K562 (cell line): ENCODE measurements around the gene MXD3. TPM values are rescaled to one million over a fixed set of nuclear protein-coding genes. Genes with fewer than 3 reads are reported as not detected.

ENCODE experiments used
- CREBBP ChIP-seq: IDR thresholded peaks from one replicate; pipeline ENCODE4 v1.6.1; 2012; ENCODE audit warnings: low read depth, mild to moderate bottlenecking, control low read depth, inconsistent platforms, low read length
- ESRRA ChIP-seq: fragments of 450-650 bp; IDR thresholded peaks from 2 replicates; pipeline ENCODE4 v1.6.1; 2014; ENCODE audit warnings: low read depth, mild to moderate bottlenecking, moderate library complexity, borderline replicate concordance
- HNRNPLL ChIP-seq: fragments of 200-400 bp; formaldehyde crosslinking; IDR thresholded peaks from 2 replicates; pipeline ENCODE4 v1.6.1; 2017; ENCODE audit warnings: low read length, low read depth, mild to moderate bottlenecking; ENCODE audit not compliant: poor library complexity, severe bottlenecking
- MTA2 ChIP-seq: fragments of 450-650 bp; IDR thresholded peaks from 2 replicates; pipeline ENCODE4 v1.6.1; 2016; ENCODE audit warnings: low read depth
- MTA3 ChIP-seq: fragments of 450-650 bp; formaldehyde crosslinking; IDR thresholded peaks from 2 replicates; pipeline ENCODE4 v1.6.1; 2017; ENCODE audit warnings: mild to moderate bottlenecking, borderline replicate concordance
- NCOR1 ChIP-seq: fragments of 450-650 bp; IDR thresholded peaks from 2 replicates; pipeline ENCODE4 v1.6.1; 2016; ENCODE audit warnings: mild to moderate bottlenecking, moderate library complexity
- NR2F6 ChIP-seq: fragments of 450-650 bp; formaldehyde crosslinking; IDR thresholded peaks from 2 replicates; pipeline ENCODE4 v1.4.0; 2020; ENCODE audit warnings: mild to moderate bottlenecking
- PCBP1 ChIP-seq: fragments of 200-400 bp; formaldehyde crosslinking; IDR thresholded peaks from 2 replicates; pipeline ENCODE4 v1.6.1; 2018; ENCODE audit warnings: mild to moderate bottlenecking, low read depth, low read length; ENCODE audit not compliant: poor library complexity, severe bottlenecking
- PHTF2 ChIP-seq: fragments of 250-450 bp; sonication (Bioruptor Pico); IDR thresholded peaks from 2 replicates; pipeline ENCODE4 v1.5.0; 2021; ENCODE audit warnings: mild to moderate bottlenecking
- PML ChIP-seq: IDR thresholded peaks from 2 replicates; pipeline ENCODE4 v1.6.1; 2012; ENCODE audit warnings: low read length, inconsistent platforms
- PTRF ChIP-seq: fragments of 450-650 bp; IDR thresholded peaks from 2 replicates; pipeline ENCODE4 v1.6.1; 2016; ENCODE audit warnings: mild to moderate bottlenecking, missing genetic modification characterization, missing compliant biosample characterization
- PURB ChIP-seq: sonication (generic); formaldehyde crosslinking; IDR thresholded peaks from 2 replicates; pipeline ENCODE4 v1.9.0; 2021; ENCODE audit warnings: low read depth, mild to moderate bottlenecking, missing genetic modification reagents
- SMAD2 ChIP-seq: fragments of 150-350 bp; IDR thresholded peaks from 2 replicates; pipeline ENCODE4 v1.6.1; 2014; ENCODE audit warnings: low read depth, mild to moderate bottlenecking, low read length
- SOX6 ChIP-seq: fragments of 450-650 bp; IDR thresholded peaks from 2 replicates; pipeline ENCODE4 v1.6.1; 2014; ENCODE audit warnings: mild to moderate bottlenecking
- TRIM24 ChIP-seq, 2 experiments: fragments of 450-650 bp; IDR thresholded peaks; 2 replicates each; pipeline ENCODE4 v1.6.1; 2016
- ZC3H4 ChIP-seq: sonication (generic); formaldehyde crosslinking; IDR thresholded peaks from 2 replicates; pipeline ENCODE4 v1.9.0; 2021; ENCODE audit warnings: missing genetic modification reagents, borderline replicate concordance
- ZC3H8 ChIP-seq: fragments of 450-650 bp; IDR thresholded peaks from 2 replicates; pipeline ENCODE4 v1.6.1; 2017
- ZNF121 ChIP-seq: sonication (generic); formaldehyde crosslinking; conservative IDR thresholded peaks from 2 replicates; pipeline ENCODE4 v1.8.0; 2022; ENCODE audit warnings: missing genetic modification reagents
- ZNF217 ChIP-seq: sonication (generic); formaldehyde crosslinking; IDR thresholded peaks from 2 replicates; pipeline ENCODE4 v1.8.0; 2022; ENCODE audit warnings: mild to moderate bottlenecking, missing genetic modification reagents
- ZNF263 ChIP-seq: sonication (generic); formaldehyde crosslinking; IDR thresholded peaks from 2 replicates; pipeline ENCODE4 v1.8.0; 2022; ENCODE audit warnings: mild to moderate bottlenecking, missing genetic modification reagents, borderline replicate concordance
- ZNF431 ChIP-seq: sonication (generic); formaldehyde crosslinking; IDR thresholded peaks from 2 replicates; pipeline ENCODE4 v1.8.0; 2022; ENCODE audit warnings: mild to moderate bottlenecking, missing genetic modification reagents
- ZNF76 ChIP-seq: fragments of 250-450 bp; sonication (Bioruptor Pico); IDR thresholded peaks from 2 replicates; pipeline ENCODE4 v1.4.0; 2020; ENCODE audit warnings: mild to moderate bottlenecking, moderate library complexity, borderline replicate concordance
- polyA plus RNA-seq, 8 experiments: library from polyadenylated mRNA; depleted of rRNA in 4 of 8; stranded (reverse) in 5 of 8; unstranded in 3 of 8; fragments of >200 nt; fragmentation: Nextera tagmentation in 2 of 8; fragmentation: Illumina TruSeq in 1 of 8; extraction: Ambion mirVana in 2 of 8; extraction: Trizol in 1 of 8; gene quantifications; 2 replicates each; pipeline versions ENCODE4 v1.2.1 to v1.2.3, GENCODE V29; 2011 to 2014; ENCODE audit warnings: inconsistent platforms in 1 of 8, missing spikeins in 1 of 8
- total RNA-seq, 7 experiments: library from RNA; depleted of rRNA in 6 of 7; stranded (reverse); fragments of >200 nt in 6 of 7; fragmentation: Illumina TruSeq in 2 of 7; extraction: Trizol in 2 of 7; gene quantifications; 2 replicates each; pipeline versions ENCODE4 v1.2.1 to v1.2.3, GENCODE V29; 2011 to 2021; ENCODE audit warnings: low replicate concordance in 1 of 7
- TF ChIP-seq, protein P1 (sequence below): fragments of 250-450 bp; sonication (Bioruptor Pico); IDR thresholded peaks from 2 replicates; pipeline ENCODE4 v1.4.0; 2020
- TF ChIP-seq, protein P2 (sequence below): sonication (generic); formaldehyde crosslinking; IDR thresholded peaks from 2 replicates; pipeline ENCODE4 v1.8.0; 2022; ENCODE audit warnings: missing genetic modification reagents, mild to moderate bottlenecking, borderline replicate concordance

MXD3 gene
- total and polyA plus RNA-seq, 9 of the 15 experiments (the other 6 are each of a cell fraction or from before 2014, with no cell fraction given) = 0.28 to 24.8 (median 4.5) TPM

DNA sequence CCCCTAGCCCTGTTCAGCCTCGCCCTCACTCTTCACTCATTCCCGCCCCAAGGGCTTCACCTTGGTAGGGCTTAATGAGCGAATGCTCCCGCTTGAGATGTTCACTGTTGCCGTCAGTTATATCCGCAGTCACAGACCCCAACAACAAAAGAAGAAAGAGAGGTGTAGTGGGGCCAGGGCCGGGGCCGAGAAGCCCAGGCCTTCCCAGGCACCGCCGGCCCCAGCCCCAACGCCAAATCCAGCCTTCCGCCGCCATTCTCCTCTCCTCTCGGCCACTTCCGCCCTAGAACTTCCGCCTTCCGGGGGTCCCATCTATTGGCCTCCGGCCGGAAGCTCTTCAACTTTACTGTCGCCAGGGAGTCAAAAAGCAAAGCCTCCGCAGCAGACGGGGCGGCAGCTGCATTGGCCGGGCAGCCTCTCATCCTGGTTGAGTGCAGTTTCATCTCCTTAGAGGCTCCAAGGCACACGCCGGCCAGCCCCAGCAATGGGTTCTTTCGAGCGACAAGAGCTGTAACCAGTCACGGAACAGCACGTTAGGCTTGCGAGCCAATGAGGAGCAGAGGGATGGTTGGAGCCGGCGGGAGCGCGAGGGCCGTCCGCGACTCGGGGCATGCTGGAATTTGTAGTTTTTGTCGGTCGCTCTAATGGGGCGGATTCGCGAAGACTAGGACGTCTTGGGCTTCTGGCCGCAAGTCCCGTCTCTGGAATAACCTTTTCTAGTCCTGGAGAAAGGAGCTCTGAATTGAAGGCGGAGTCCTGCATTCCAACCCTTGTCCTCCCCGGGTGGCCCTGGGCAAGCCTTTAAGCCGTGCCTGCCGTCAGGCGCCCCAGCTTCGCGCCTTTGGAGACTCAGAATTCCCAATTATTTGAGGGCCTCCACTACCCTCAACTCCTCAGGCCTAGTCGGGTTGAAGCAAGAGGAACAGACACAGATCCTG, 40.0 kb upstream of the MXD3 start, which contains the start of gene LMAN2 (continued):
- TF ChIP-seq, protein P1, sequence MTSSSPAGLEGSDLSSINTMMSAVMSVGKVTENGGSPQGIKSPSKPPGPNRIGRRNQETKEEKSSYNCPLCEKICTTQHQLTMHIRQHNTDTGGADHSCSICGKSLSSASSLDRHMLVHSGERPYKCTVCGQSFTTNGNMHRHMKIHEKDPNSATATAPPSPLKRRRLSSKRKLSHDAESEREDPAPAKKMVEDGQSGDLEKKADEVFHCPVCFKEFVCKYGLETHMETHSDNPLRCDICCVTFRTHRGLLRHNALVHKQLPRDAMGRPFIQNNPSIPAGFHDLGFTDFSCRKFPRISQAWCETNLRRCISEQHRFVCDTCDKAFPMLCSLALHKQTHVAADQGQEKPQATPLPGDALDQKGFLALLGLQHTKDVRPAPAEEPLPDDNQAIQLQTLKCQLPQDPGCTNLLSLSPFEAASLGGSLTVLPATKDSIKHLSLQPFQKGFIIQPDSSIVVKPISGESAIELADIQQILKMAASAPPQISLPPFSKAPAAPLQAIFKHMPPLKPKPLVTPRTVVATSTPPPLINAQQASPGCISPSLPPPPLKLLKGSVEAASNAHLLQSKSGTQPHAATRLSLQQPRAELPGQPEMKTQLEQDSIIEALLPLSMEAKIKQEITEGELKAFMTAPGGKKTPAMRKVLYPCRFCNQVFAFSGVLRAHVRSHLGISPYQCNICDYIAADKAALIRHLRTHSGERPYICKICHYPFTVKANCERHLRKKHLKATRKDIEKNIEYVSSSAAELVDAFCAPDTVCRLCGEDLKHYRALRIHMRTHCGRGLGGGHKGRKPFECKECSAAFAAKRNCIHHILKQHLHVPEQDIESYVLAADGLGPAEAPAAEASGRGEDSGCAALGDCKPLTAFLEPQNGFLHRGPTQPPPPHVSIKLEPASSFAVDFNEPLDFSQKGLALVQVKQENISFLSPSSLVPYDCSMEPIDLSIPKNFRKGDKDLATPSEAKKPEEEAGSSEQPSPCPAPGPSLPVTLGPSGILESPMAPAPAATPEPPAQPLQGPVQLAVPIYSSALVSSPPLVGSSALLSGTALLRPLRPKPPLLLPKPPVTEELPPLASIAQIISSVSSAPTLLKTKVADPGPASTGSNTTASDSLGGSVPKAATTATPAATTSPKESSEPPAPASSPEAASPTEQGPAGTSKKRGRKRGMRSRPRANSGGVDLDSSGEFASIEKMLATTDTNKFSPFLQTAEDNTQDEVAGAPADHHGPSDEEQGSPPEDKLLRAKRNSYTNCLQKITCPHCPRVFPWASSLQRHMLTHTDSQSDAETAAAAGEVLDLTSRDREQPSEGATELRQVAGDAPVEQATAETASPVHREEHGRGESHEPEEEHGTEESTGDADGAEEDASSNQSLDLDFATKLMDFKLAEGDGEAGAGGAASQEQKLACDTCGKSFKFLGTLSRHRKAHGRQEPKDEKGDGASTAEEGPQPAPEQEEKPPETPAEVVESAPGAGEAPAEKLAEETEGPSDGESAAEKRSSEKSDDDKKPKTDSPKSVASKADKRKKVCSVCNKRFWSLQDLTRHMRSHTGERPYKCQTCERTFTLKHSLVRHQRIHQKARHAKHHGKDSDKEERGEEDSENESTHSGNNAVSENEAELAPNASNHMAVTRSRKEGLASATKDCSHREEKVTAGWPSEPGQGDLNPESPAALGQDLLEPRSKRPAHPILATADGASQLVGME (CRISPR knock-in tag) = no peak
- TF ChIP-seq MTA2 (0 out of 2 replicates have a peak, but pooled peaks have one; percentile 7), PML (peak; percentile 86), CREBBP (no peak), ZNF121 (CRISPR knock-in tag) (no peak), ZNF431 (CRISPR knock-in tag) (no peak), HNRNPLL (no peak), SOX6 (peak; percentile 48; the same call in 1 of the 2 replicates), ZC3H4 (CRISPR knock-in tag) (no peak), ZNF76 (CRISPR knock-in tag) (no peak; the same call in 1 of the 2 replicates), SMAD2 (no peak), PHTF2 (CRISPR knock-in tag) (no peak), TRIM24 (IDR thresholded peaks at IDR 0.05) (peak in 1 of 2 experiments; percentile 98; a peak in 2 of 4 replicates), NCOR1 (no peak), ZNF217 (no peak), ESRRA (peak; percentile 73), PURB (CRISPR knock-in tag) (no peak), MTA3 (peak; percentile 81; the same call in 1 of the 2 replicates), PCBP1 (no peak), PTRF (tag) (no peak), ZC3H8 (peak; percentile 68; the same call in 1 of the 2 replicates), NR2F6 (no peak), ZNF263 (CRISPR knock-in tag) (peak; percentile 45; the same call in 1 of the 2 replicates)
- TF ChIP-seq, protein P2, sequence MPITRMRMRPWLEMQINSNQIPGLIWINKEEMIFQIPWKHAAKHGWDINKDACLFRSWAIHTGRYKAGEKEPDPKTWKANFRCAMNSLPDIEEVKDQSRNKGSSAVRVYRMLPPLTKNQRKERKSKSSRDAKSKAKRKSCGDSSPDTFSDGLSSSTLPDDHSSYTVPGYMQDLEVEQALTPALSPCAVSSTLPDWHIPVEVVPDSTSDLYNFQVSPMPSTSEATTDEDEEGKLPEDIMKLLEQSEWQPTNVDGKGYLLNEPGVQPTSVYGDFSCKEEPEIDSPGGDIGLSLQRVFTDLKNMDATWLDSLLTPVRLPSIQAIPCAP (CRISPR knock-in tag) = no peak
